Activated CD8-positive, alpha-beta memory T cell treated with anti-CD3 and anti-CD28 coated beads for 1 hour (primary cell): ENCODE results near the gene TBXT.

Experiments used
- DNase-seq, 2 donors: peaks; one replicate each; pipeline ENCODE4 v3.0.0-alpha.2; 2020; ENCODE audit warnings: low read depth in 1 of 2; ENCODE audit errors: extremely low read depth in 1 of 2

Gene TBXT

GRCh38 chr6:166121726-166122125, 45.9 kb downstream of the TBXT start:
- DNase-seq: no peak

GRCh38 chr6:166119116-166119911, 48.3 kb downstream of the TBXT start:
- DNase-seq: no peak

GRCh38 chr6:166115609-166116008, 52.0 kb downstream of the TBXT start:
- no peak for DNase-seq

- DNase-seq: no peak
Measured at GRCh38 chr6:166112580-166112979, 55.1 kb downstream of the TBXT start.

- DNase-seq: no peak
Measured at GRCh38 chr6:166109608-166110007, 58.0 kb downstream of the TBXT start.
